Limb (tissue), 2 donors: ENCODE data around the gene MUTYH.
"Not testable (repeated sequence)": the region's sequence is repeated elsewhere in the genome, so short reads cannot be mapped to it uniquely, and the experiment has no call there.

ENCODE experiments used
- DNase-seq, 2 donors: peaks; one replicate each; pipeline ENCODE4 v3.0.0-alpha.2; 2016; ENCODE audit errors: extremely low spot score in 2 of 2

Gene MUTYH

GRCh38 chr1:45322486-45323040, 17.7 kb downstream of the MUTYH start:
- no peak for DNase-seq

DNA sequence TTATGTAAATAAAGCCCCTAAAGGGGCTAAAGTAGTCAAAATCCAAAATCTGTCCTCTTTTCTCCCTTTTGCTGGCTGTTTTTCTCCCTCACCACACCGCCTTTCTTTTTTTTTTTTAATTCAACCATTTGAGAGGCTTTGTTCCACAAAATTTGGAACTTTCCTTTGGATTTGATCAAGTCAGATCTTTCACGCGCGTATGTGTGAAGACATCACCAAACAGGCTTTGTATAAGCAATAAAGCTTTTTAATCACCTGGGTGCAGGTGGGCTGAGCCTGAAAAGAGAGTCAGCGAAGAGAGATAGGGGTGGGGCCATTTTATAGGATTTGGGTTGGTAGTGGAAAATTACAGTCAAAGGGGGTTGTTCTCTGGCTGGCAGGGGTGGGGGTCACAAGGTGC, 18.8 kb downstream of the MUTYH start:
- DNase-seq, result no peak

GRCh38 chr1:45319761-45320160, 20.5 kb downstream of the MUTYH start:
- no peak for DNase-seq

GRCh38 chr1:45317166-45317565, 23.1 kb downstream of the MUTYH start:
- DNase-seq, result no peak

GRCh38 chr1:45314266-45314665, 26.0 kb downstream of the MUTYH start:
- no peak for DNase-seq

GRCh38 chr1:45306905-45307304, 33.3 kb downstream of the MUTYH start:
- DNase-seq, result no peak

DNA sequence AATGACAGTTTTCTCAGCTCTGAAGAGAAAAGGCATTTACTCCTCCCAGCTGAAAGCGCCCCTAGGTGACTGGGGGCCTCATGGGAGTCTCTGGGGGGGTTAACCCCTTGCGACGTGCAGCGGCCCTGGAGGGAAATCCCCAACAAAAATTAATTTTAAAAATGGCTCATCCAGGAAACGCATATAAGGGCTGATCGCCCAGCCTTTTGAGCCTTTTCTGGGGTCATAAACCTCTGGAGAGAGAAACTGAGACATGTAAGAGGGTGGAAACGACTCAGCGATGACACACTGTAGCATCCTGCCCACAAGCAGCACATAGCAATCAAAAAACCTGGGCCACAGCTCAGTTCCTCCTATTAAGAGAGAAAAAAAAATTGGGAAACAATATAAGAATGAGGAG, 33.9 kb downstream of the MUTYH start:
- no peak for DNase-seq

- DNase-seq, result no peak
Observed at GRCh38 chr1:45305231-45305630, 35.0 kb downstream of the MUTYH start.

- peak in 1 of 2 donors; percentile 46 for DNase-seq
Observed at GRCh38 chr1:45304311-45305081, 35.7 kb downstream of the MUTYH start.

GRCh38 chr1:45303520-45304310, 36.5 kb downstream of the MUTYH start:
- DNase-seq, result peak; percentile 98 to 99

DNA sequence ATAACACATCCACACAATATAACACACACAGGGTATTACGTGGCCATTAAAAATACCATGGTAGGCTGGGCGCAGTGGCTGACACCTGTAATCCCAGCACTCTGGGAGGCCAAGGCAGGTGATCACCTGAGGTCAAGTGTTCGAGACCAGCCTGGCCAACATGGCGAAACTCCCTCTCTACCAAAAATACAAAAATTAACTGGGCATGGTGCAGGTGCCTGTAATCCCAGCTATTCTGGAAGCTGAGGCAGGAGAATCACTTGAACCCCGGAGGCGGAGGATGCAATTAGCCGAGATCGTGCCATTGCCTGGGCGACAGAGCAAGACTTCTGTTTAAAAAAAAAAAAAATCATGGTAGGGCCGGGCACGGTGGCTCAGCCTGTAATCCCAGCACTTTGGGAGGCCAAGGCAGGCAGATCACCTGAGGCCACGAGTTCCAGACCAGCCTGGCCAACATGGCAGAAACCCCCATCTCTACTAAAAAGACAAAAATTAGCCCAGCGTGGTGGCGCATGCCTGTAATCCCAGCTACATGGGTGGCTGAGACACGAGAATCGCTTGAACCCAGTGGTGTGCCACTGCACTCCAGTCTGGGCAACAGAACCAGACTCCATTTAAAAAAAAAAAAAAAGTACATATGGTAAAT, 37.6 kb downstream of the MUTYH start:
- no peak for DNase-seq

DNA sequence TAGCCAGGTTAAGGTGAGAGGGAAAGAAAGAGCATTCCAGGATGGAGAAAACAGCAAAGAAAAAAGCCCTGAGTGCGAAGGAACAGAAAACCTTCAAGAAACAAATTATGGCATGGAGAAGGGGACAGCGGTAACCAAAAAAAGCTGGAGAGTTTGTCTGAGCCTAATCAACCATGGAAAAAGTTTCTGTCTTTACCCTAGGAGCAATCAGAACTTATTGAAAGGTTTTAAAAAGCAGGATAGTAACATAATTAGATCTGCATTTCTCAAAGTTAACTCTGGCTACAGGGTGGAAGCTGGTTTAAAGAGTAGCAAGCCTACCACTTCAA, 39.6 kb downstream of the MUTYH start:
- DNase-seq, result no peak

DNA sequence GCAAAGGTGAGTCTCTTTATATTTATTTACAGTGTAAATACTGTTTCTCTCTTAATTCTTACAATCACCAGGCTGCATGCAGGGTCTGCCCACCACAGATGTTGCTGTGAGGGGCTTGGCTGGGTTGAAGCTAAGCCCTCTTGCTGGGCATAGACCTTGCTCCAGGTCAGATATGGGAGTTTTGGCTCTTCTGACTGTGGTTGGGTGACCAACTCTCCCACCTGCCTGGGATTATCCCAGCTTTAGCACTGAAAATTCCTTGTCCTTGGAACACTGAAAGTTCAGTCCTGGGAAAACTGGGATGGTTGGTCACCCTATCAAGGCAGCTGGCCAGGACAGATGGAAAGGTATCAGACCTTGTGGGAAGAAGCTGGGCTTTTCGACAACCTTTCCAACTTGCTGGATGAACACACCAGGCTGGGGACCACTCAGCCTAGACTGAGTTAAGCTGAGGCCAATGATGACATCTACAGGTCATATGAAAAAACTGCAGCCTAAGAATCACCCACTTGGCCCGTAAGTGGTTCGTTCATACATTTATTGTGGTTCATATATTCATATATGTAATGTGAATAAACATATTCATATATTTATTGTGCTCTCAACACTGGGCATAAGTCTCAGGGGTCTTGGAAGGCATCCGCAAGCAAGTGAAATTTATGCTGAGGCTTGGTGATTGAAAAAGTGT, 40.1 kb downstream of the MUTYH start:
- DNase-seq, result peak; percentile 50 to 84

GRCh38 chr1:45299296-45299695, 40.9 kb downstream of the MUTYH start:
- no peak for DNase-seq

- no peak for DNase-seq
Observed at GRCh38 chr1:45297666-45298356, 42.4 kb downstream of the MUTYH start.

DNA sequence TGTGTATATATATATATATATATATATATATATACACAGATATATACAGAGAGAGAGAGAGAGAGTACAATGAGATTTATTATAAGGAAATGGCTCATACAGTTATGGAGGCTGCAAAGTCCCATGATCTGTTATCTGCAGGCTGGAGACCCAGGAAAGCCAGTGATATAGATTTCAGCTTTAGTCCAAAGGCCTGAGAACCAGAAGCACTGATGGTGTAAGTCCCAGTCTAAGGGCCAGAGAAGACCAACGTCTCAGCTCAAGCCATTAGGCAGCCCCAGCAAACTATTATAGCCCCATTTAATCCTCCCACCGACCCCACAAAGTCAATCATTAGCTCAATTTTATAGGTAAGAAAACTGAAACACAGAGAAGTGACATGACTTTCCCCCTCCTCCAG, 48.5 kb downstream of the MUTYH start:
- no peak for DNase-seq

DNA sequence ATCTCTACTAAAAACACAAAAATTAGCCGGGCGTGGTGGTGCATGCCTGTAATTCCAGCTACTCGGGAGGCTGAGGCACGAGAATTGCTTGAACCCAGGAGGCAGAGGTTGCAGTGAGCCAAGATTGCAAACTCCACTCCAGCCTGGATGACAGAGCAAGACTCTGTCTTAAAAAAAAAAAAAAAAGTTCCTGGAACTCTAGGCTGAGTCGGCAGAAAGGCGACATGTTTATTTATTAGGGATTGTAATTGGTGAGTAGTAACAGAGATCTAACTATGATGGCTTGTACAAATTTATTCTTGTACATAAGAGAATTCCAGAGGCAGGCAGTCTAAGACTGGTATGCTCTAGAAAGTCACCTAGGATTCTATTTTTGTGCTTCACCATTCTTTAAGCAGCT, 49.2 kb downstream of the MUTYH start:
- DNase-seq, result not testable (repeated sequence)

- not testable (repeated sequence) for DNase-seq
Observed at GRCh38 chr1:45286521-45286920, 53.7 kb downstream of the MUTYH start.

GRCh38 chr1:45284858-45285257, 55.4 kb downstream of the MUTYH start:
- DNase-seq, result not testable (repeated sequence)

GRCh38 chr1:45282351-45282750, 57.9 kb downstream of the MUTYH start:
- no peak for DNase-seq
